Adrenal gland (tissue), 12 donors: Measurements from ENCODE around the gene PCGF6. TPM values are rescaled to one million over a fixed set of nuclear protein-coding genes. Genes with fewer than 3 reads are reported as not detected.

Source experiments
- DNase-seq, 7 donors: peaks; one replicate each; pipeline ENCODE4 v3.0.0-alpha.2; 2019 to 2020
- H3K27ac ChIP-seq, 5 donors: fragments of 200-600 bp; sonication (generic) in 4 of 5; 1 replicate in 3 of 5; 2 replicates in 2 of 5; pipeline versions ENCODE4 v1.5.1 to v1.8.0; 2016 to 2020; ENCODE audit warnings: mild to moderate bottlenecking in 1 of 5
- H3K27me3 ChIP-seq: fragments of 200-600 bp; 2 replicates; pipeline ENCODE4 v1.8.0; 2021
- H3K36me3 ChIP-seq, 2 donors: fragments of 200-600 bp; replicated peaks in 1 of 2; 1 replicate in 1 of 2; 2 replicates in 1 of 2; pipeline versions ENCODE4 v1.5.1 to v1.8.0; 2018 to 2022
- H3K4me1 ChIP-seq, 2 donors: fragments of 200-600 bp; replicated peaks in 1 of 2; 1 replicate in 1 of 2; 2 replicates in 1 of 2; pipeline versions ENCODE4 v1.5.1 to v1.8.0; 2018 to 2021
- H3K4me3 ChIP-seq, 4 donors: fragments of 200-600 bp; sonication (generic) in 3 of 4; one replicate each; pipeline ENCODE4 v1.5.1; 2016 to 2018
- H3K9me3 ChIP-seq, 3 donors: fragments of 200-600 bp; sonication (generic) in 1 of 3; replicated peaks in 1 of 3; 1 replicate in 2 of 3; 2 replicates in 1 of 3; pipeline versions ENCODE4 v1.5.1 to v1.8.0; 2016 to 2021
- CTCF ChIP-seq, 6 experiments: fragments of 450-650 bp in 4 of 6; fragments of 200-600 bp in 2 of 6; sonication (generic) in 1 of 6; IDR thresholded peaks; 1 replicate in 5 of 6; 2 replicates in 1 of 6; pipeline versions ENCODE4 v1.5.1 to v1.8.0; 2016 to 2021; ENCODE audit warnings: antibody characterized with exemption in 6 of 6, mild to moderate bottlenecking in 2 of 6, moderate library complexity in 1 of 6
- POLR2A ChIP-seq, 2 donors: fragments of 450-650 bp; IDR thresholded peaks; one replicate each; pipeline ENCODE4 v1.6.1; 2017; ENCODE audit warnings: antibody characterized with exemption in 2 of 2, mild to moderate bottlenecking in 2 of 2, moderate library complexity in 1 of 2
- WGBS, 4 donors: extraction: QIAGEN DNeasy Blood & Tissue Kit in 2 of 4; methylation state at CpG; one replicate each; pipeline versions ENCODE4 v1.1.5 to v1.1.7; 2013 to 2017; 5-methylcytosine and 5-hydroxymethylcytosine counted together
- intact Hi-C, 2 donors: fragments of 100-400 bp; cut with DNase I; formaldehyde crosslinking; loops; one replicate each; pipeline versions ENCODE4 v1.14.1 to v1.15.0; 2022 to 2023
- polyA plus RNA-seq, 3 donors: library from polyadenylated mRNA; stranded (reverse); fragments of 200-250 nt in 2 of 3; fragments of 350-450 nt in 1 of 3; fragmentation: Illumina TruSeq in 1 of 3; extraction: RNeasy Lipid Tissue Mini Kit (QIAGEN cat#74804) in 1 of 3; gene quantifications; one replicate each; pipeline ENCODE4 v1.2.3, GENCODE V29; 2013 to 2014
- total RNA-seq, 9 donors: library from RNA; depleted of rRNA in 4 of 9; stranded (reverse); fragments of >200 nt in 4 of 9; fragments of 120-200 nt in 1 of 9; fragmentation: NEBNext Ultra II Directional in 1 of 9; extraction: Animal tissue kit (Norgen Biotek cat#: 25700) in 1 of 9; gene quantifications; one replicate each; pipeline versions ENCODE4 v1.1.0 to v1.2.4, GENCODE V29; 2013 to 2023
- donor health status: healthy with polysubstance abuse.
- donor health status: Bipolar disorder and iron deficiency.
- donor health status: DM: yes; HTN: yes; CAD: no.
- donor health status: DM: no; HTN: no; CAD: no.
- donor health status: DM: no; HTN: no; CAD: no.
- donor health status: DM: yes; HTN: yes; CAD: no.

PCGF6 gene
- total and polyA plus RNA-seq, 12 donors = 3.1 to 12.3 (median 7.3) TPM

GRCh38 chr10:103310197-103310596 is 40.7 kb downstream of the PCGF6 start:
- WGBS, 4 donors = 86 to 100% (median 97%) methylated on average over 1 of the region's 1 CpG
- Histone ChIP-seq H3K4me3 (no peak overlapping the region), H3K9me3 (no peaks in the 10 kb centered on the region), H3K27me3 (no peaks in the 10 kb centered on the region), H3K4me1 (no peaks in the 10 kb centered on the region), H3K36me3 (peaks cover 0 to 32% of the 10 kb centered on the region in 2 donors), H3K27ac (no peak overlapping the region)
- intact Hi-C loops = no loop called here
- TF ChIP-seq CTCF (IDR thresholded peaks at IDR 0.05) (no peak), POLR2A (IDR thresholded peaks at IDR 0.05) (no peak)
- no peak for DNase-seq

- Histone ChIP-seq H3K27me3 (no peaks in the 10 kb centered on the region), H3K4me1 (no peaks in the 10 kb centered on the region), H3K36me3 (peaks cover 0 to 14% of the 10 kb centered on the region in 2 donors), H3K9me3 (no peaks in the 10 kb centered on the region), H3K4me3 (no peak overlapping the region), H3K27ac (no peak overlapping the region)
- no peak for TF ChIP-seq CTCF (IDR thresholded peaks at IDR 0.05)
- no peak for TF ChIP-seq POLR2A (IDR thresholded peaks at IDR 0.05)
- 95 to 98% (median 96%) methylated on average over 5 of the region's 5 CpGs for WGBS, 4 donors
- intact Hi-C loops = no loop called here
- DNase-seq = no peak
Observed at GRCh38 chr10:103307594-103307993, 43.3 kb downstream of the PCGF6 start.

- TF ChIP-seq CTCF (IDR thresholded peaks at IDR 0.05) = no peak
- TF ChIP-seq POLR2A (IDR thresholded peaks at IDR 0.05) = no peak
- H3K27ac ChIP-seq = no peak overlapping the region
- H3K27me3 ChIP-seq = no peaks in the 10 kb centered on the region
- H3K9me3 ChIP-seq = no peaks in the 10 kb centered on the region
- H3K36me3 ChIP-seq = no peaks in the 10 kb centered on the region
- no peaks in the 10 kb centered on the region for H3K4me1 ChIP-seq
- no peak for DNase-seq
- H3K4me3 ChIP-seq = no peak overlapping the region
- WGBS, 4 donors = 46 to 57% (median 48%) methylated on average over 2 of the region's 2 CpGs
- intact Hi-C loops = no loop called here
Observed at GRCh38 chr10:103295374-103296015, 55.4 kb downstream of the PCGF6 start.

- Histone ChIP-seq H3K27me3 (peaks cover 7% of the 10 kb centered on the region), H3K4me3 (no peak overlapping the region), H3K36me3 (no peaks in the 10 kb centered on the region), H3K9me3 (no peaks in the 10 kb centered on the region), H3K27ac (no peak overlapping the region), H3K4me1 (no peaks in the 10 kb centered on the region)
- DNase-seq = peak in 1 of 7 donors; percentile 24
- WGBS, 4 donors = 77 to 86% (median 81%) methylated on average over 4 of the region's 4 CpGs
- TF ChIP-seq POLR2A (IDR thresholded peaks at IDR 0.05) = no peak
- TF ChIP-seq CTCF (IDR thresholded peaks at IDR 0.05) = no peak
- intact Hi-C loops = no loop called here
Observed at GRCh38 chr10:103291588-103291987, 59.4 kb downstream of the PCGF6 start.
